Measurements from ENCODE around the gene PPM1K. TPM values are rescaled to one million over a fixed set of nuclear protein-coding genes. Genes with fewer than 3 reads are reported as not detected.

Gene PPM1K
- total RNA-seq, 1 donor from 2014 or later = 22.8 TPM

GRCh38 chr4:88230969-88231771 lies 53.2 kb downstream of the PPM1K start:
- TF ChIP-seq POLR2A (IDR thresholded peaks at IDR 0.05) (no peak), CTCF (IDR thresholded peaks at IDR 0.05) (no peak), POLR2AphosphoS5 (IDR thresholded peaks at IDR 0.05; ENCODE audit: insufficient read depth in 1 of 2, low read depth in 1 of 2) (peak in 1 of 2 donors; percentile 10)
- no peaks in the 10 kb centered on the region for H3K9me3 ChIP-seq
- DNase-seq (ENCODE audit: extremely low spot score in 2 of 2) = no peak
- peak overlapping the region; percentile 22 to 40 for H3K4me3 ChIP-seq
- H3K4me1 ChIP-seq = no peaks in the 10 kb centered on the region
- no peaks in the 10 kb centered on the region for H3K27me3 ChIP-seq
- intact Hi-C loops (cut with DNase I) = no loop called here
- peak overlapping the region; percentile 81 for H3K27ac ChIP-seq
- no peaks in the 10 kb centered on the region for H3K36me3 ChIP-seq

GRCh38 chr4:88230461-88230891 lies 53.9 kb downstream of the PPM1K start:
- H3K27ac ChIP-seq = peak overlapping the region; percentile 81
- H3K9me3 ChIP-seq = no peaks in the 10 kb centered on the region

GRCh38 chr4:88227734-88228133 lies 56.6 kb downstream of the PPM1K start:
- intact Hi-C loops (cut with DNase I) = no loop called here
- TF ChIP-seq CTCF (IDR thresholded peaks at IDR 0.05) = no peak
- no peak for TF ChIP-seq POLR2A (IDR thresholded peaks at IDR 0.05)
- TF ChIP-seq POLR2AphosphoS5 (IDR thresholded peaks at IDR 0.05; ENCODE audit: insufficient read depth in 1 of 2, low read depth in 1 of 2) = no peak
- no peak for DNase-seq (ENCODE audit: extremely low spot score in 2 of 2)

More at GRCh38 chr4:88230461-88230891, 53.9 kb downstream of the PPM1K start:
- intact Hi-C loops (cut with DNase I) = no loop called here
- no peak for DNase-seq (ENCODE audit: extremely low spot score in 2 of 2)
- H3K4me3 ChIP-seq = peak overlapping the region; percentile 22 to 40
- H3K27me3 ChIP-seq = no peaks in the 10 kb centered on the region
- no peaks in the 10 kb centered on the region for H3K4me1 ChIP-seq
- H3K36me3 ChIP-seq = no peaks in the 10 kb centered on the region
- TF ChIP-seq POLR2AphosphoS5 (IDR thresholded peaks at IDR 0.05; ENCODE audit: insufficient read depth in 1 of 2, low read depth in 1 of 2) = no peak
- TF ChIP-seq POLR2A (IDR thresholded peaks at IDR 0.05) = no peak
- TF ChIP-seq CTCF (IDR thresholded peaks at IDR 0.05) = no peak

GRCh38 chr4:88226143-88226542 lies 58.2 kb downstream of the PPM1K start:
- DNase-seq (ENCODE audit: extremely low spot score in 2 of 2) = no peak
- H3K4me3 ChIP-seq = no peak overlapping the region
- no peaks in the 10 kb centered on the region for H3K36me3 ChIP-seq
- H3K27me3 ChIP-seq = no peaks in the 10 kb centered on the region
- H3K27ac ChIP-seq = no peak overlapping the region
- H3K9me3 ChIP-seq = no peaks in the 10 kb centered on the region
- H3K4me1 ChIP-seq = no peaks in the 10 kb centered on the region
- TF ChIP-seq POLR2A (IDR thresholded peaks at IDR 0.05) (no peak), CTCF (IDR thresholded peaks at IDR 0.05) (no peak), POLR2AphosphoS5 (IDR thresholded peaks at IDR 0.05; ENCODE audit: insufficient read depth in 1 of 2, low read depth in 1 of 2) (peak in 1 of 2 donors; percentile 21)
- intact Hi-C loops (cut with DNase I) = no loop called here

More at GRCh38 chr4:88227734-88228133, 56.6 kb downstream of the PPM1K start:
- no peak overlapping the region for H3K27ac ChIP-seq
- H3K4me3 ChIP-seq = no peak overlapping the region
- no peaks in the 10 kb centered on the region for H3K27me3 ChIP-seq
- H3K36me3 ChIP-seq = no peaks in the 10 kb centered on the region
- no peaks in the 10 kb centered on the region for H3K4me1 ChIP-seq
- no peaks in the 10 kb centered on the region for H3K9me3 ChIP-seq
